Thyroid gland (tissue), 4 donors: ENCODE measurements around the gene SON.

Source experiments
- CTCF ChIP-seq, 6 experiments: fragments of 200-600 bp in 3 of 6; fragments of 450-650 bp in 3 of 6; sonication (generic) in 3 of 6; IDR thresholded peaks; one replicate each; pipeline ENCODE4 v1.5.1; 2016 to 2019; ENCODE audit warnings: antibody characterized with exemption in 6 of 6, mild to moderate bottlenecking in 2 of 6, inconsistent platforms in 1 of 6, moderate library complexity in 1 of 6
- POLR2A ChIP-seq, 2 donors: fragments of 450-650 bp; IDR thresholded peaks; one replicate each; pipeline ENCODE4 v1.6.1; 2017; ENCODE audit warnings: antibody characterized with exemption in 2 of 2, mild to moderate bottlenecking in 2 of 2, moderate library complexity in 1 of 2

GRCh38 chr21:33511639-33512038 lies 31.2 kb upstream of the SON start:
- no peak for TF ChIP-seq POLR2A (IDR thresholded peaks at IDR 0.05)
- TF ChIP-seq CTCF (IDR thresholded peaks at IDR 0.05), result no peak
